Measurements from ENCODE around the gene SMC3. TPM values are rescaled to one million over a fixed set of nuclear protein-coding genes. Genes with fewer than 3 reads are reported as not detected.

Gene SMC3
- total and polyA plus RNA-seq, 4 donors, result 7.2 to 26.4 (median 18.1) TPM

DNA sequence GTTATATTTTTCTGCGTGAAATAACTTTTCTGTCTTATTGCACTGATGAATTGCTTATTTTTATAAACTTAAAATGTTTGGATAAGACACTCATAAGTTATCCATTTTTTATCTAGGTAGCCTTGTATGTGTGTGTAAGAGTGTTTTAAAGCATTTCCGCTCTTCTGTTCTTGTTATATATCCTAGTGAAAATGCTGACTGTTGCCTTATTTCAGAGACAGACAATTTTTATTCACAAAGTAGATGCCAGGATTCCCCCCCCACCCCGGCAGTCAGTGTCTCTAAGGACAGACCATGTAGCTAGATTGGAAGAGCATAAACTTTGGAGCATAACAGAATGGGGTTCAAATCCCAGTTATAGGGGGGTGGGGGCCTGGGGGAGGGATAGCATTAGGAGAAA is 1.6 kb downstream of the SMC3 start:
- TF ChIP-seq, protein P1, sequence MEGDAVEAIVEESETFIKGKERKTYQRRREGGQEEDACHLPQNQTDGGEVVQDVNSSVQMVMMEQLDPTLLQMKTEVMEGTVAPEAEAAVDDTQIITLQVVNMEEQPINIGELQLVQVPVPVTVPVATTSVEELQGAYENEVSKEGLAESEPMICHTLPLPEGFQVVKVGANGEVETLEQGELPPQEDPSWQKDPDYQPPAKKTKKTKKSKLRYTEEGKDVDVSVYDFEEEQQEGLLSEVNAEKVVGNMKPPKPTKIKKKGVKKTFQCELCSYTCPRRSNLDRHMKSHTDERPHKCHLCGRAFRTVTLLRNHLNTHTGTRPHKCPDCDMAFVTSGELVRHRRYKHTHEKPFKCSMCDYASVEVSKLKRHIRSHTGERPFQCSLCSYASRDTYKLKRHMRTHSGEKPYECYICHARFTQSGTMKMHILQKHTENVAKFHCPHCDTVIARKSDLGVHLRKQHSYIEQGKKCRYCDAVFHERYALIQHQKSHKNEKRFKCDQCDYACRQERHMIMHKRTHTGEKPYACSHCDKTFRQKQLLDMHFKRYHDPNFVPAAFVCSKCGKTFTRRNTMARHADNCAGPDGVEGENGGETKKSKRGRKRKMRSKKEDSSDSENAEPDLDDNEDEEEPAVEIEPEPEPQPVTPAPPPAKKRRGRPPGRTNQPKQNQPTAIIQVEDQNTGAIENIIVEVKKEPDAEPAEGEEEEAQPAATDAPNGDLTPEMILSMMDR (IDR thresholded peaks at IDR 0.05; ENCODE audit: low read depth, low read length, missing input control), result no peak
- TF ChIP-seq, protein P2, sequence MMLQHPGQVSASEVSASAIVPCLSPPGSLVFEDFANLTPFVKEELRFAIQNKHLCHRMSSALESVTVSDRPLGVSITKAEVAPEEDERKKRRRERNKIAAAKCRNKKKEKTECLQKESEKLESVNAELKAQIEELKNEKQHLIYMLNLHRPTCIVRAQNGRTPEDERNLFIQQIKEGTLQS (IDR thresholded peaks at IDR 0.05), result no peak
- TF ChIP-seq HNF4A (conservative IDR thresholded peaks at IDR 0.05), result no peak
- no peak for TF ChIP-seq FOXA2 (IDR thresholded peaks at IDR 0.05)
- TF ChIP-seq, protein P3, sequence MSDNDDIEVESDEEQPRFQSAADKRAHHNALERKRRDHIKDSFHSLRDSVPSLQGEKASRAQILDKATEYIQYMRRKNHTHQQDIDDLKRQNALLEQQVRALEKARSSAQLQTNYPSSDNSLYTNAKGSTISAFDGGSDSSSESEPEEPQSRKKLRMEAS (IDR thresholded peaks at IDR 0.05), result no peak
- TF ChIP-seq YY1 (IDR thresholded peaks at IDR 0.05), result no peak
- no peak for TF ChIP-seq FOXA1 (IDR thresholded peaks at IDR 0.05)
- TF ChIP-seq RAD21 (IDR thresholded peaks at IDR 0.05), result no peak
- no peak for TF ChIP-seq GABPA (IDR thresholded peaks at IDR 0.05 in 1 of 2, conservative IDR thresholded peaks at IDR 0.05 in 1 of 2)

DNA sequence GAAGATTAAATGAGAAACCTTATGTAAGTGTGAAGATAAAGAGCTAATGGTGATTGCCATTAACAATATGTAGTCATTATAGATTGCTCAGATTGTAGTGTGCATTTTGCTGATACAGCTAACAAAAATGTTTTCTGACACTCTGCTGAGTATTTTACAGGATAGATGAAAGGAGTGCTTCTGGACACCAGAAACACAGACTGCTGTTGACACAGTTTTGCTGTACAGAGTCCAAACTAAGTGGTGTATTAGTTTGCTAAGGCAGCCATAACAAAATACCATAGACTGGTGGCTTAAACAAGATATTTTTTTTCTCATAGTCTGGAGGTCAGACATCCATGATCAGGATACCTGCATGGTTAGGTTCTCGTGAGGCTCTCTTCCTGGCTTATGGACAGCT is 2.2 kb downstream of the SMC3 start:
- Histone ChIP-seq H3K36me3 (ENCODE audit: control insufficient read depth in 4 of 4, insufficient read depth in 3 of 4, low read depth in 1 of 4, low read length in 3 of 4) (peaks cover 0 to 5% (median 0%) of the 10 kb centered on the region in 4 donors), H3K27ac (ENCODE audit: low read depth in 1 of 2, low read length in 2 of 2) (no peak overlapping the region), H3K27me3 (ENCODE audit: control insufficient read depth in 4 of 4, insufficient read depth in 4 of 4, low read length in 3 of 4) (no peaks in the 10 kb centered on the region), H3K9ac (ENCODE audit: low read depth in 1 of 2, low read length in 2 of 2) (peak overlapping the region in 1 of 2 donors; percentile 52), H3K4me1 (ENCODE audit: control insufficient read depth in 4 of 4, insufficient read depth in 4 of 4, low read length in 3 of 4) (peaks cover 3 to 17% (median 8%) of the 10 kb centered on the region in 4 donors), H3K9me3 (ENCODE audit: control insufficient read depth in 4 of 4, low read length in 3 of 4) (no peaks in the 10 kb centered on the region), H3K4me3 (ENCODE audit: low read depth in 1 of 3, low read length in 3 of 3) (no peak overlapping the region)
- no peak for DNase-seq (ENCODE audit: low spot score)
- 93% methylated on average over 1 of the region's 1 CpG for WGBS
- TF ChIP-seq RXRA (IDR thresholded peaks at IDR 0.05) (no peak), RAD21 (IDR thresholded peaks at IDR 0.05) (no peak), FOXA2 (IDR thresholded peaks at IDR 0.05) (peak; percentile 39), GABPA (IDR thresholded peaks at IDR 0.05 in 1 of 2, conservative IDR thresholded peaks at IDR 0.05 in 1 of 2) (no peak), EGR1 (IDR thresholded peaks at IDR 0.05; ENCODE audit: low read depth in 2 of 2) (no peak), HNF4A (conservative IDR thresholded peaks at IDR 0.05) (peak; percentile 47 to 73), SP1 (IDR thresholded peaks at IDR 0.05) (peak; percentile 55), JUND (IDR thresholded peaks at IDR 0.05) (no peak), TAF1 (conservative IDR thresholded peaks at IDR 0.05) (no peak), HNF4G (IDR thresholded peaks at IDR 0.05) (no peak), NR2F2 (IDR thresholded peaks at IDR 0.05) (no peak), YY1 (IDR thresholded peaks at IDR 0.05) (peak; percentile 52), FOXA1 (IDR thresholded peaks at IDR 0.05) (no peak)
- TF ChIP-seq, protein P2 (IDR thresholded peaks at IDR 0.05), result no peak
- TF ChIP-seq, protein P1 (IDR thresholded peaks at IDR 0.05; ENCODE audit: low read depth, low read length, missing input control), result no peak
- TF ChIP-seq, protein P4, sequence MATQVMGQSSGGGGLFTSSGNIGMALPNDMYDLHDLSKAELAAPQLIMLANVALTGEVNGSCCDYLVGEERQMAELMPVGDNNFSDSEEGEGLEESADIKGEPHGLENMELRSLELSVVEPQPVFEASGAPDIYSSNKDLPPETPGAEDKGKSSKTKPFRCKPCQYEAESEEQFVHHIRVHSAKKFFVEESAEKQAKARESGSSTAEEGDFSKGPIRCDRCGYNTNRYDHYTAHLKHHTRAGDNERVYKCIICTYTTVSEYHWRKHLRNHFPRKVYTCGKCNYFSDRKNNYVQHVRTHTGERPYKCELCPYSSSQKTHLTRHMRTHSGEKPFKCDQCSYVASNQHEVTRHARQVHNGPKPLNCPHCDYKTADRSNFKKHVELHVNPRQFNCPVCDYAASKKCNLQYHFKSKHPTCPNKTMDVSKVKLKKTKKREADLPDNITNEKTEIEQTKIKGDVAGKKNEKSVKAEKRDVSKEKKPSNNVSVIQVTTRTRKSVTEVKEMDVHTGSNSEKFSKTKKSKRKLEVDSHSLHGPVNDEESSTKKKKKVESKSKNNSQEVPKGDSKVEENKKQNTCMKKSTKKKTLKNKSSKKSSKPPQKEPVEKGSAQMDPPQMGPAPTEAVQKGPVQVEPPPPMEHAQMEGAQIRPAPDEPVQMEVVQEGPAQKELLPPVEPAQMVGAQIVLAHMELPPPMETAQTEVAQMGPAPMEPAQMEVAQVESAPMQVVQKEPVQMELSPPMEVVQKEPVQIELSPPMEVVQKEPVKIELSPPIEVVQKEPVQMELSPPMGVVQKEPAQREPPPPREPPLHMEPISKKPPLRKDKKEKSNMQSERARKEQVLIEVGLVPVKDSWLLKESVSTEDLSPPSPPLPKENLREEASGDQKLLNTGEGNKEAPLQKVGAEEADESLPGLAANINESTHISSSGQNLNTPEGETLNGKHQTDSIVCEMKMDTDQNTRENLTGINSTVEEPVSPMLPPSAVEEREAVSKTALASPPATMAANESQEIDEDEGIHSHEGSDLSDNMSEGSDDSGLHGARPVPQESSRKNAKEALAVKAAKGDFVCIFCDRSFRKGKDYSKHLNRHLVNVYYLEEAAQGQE (IDR thresholded peaks at IDR 0.05), result no peak
- TF ChIP-seq, protein P5, sequence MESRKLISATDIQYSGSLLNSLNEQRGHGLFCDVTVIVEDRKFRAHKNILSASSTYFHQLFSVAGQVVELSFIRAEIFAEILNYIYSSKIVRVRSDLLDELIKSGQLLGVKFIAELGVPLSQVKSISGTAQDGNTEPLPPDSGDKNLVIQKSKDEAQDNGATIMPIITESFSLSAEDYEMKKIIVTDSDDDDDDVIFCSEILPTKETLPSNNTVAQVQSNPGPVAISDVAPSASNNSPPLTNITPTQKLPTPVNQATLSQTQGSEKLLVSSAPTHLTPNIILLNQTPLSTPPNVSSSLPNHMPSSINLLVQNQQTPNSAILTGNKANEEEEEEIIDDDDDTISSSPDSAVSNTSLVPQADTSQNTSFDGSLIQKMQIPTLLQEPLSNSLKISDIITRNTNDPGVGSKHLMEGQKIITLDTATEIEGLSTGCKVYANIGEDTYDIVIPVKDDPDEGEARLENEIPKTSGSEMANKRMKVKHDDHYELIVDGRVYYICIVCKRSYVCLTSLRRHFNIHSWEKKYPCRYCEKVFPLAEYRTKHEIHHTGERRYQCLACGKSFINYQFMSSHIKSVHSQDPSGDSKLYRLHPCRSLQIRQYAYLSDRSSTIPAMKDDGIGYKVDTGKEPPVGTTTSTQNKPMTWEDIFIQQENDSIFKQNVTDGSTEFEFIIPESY (IDR thresholded peaks at IDR 0.05), result no peak
- TF ChIP-seq, protein P3 (IDR thresholded peaks at IDR 0.05), result no peak

More for the DNA sequence above, 1.6 kb downstream of the SMC3 start:
- no peak overlapping the region for H3K9ac ChIP-seq (ENCODE audit: low read depth in 1 of 2, low read length in 2 of 2)
- DNase-seq (ENCODE audit: low spot score), result no peak
- H3K9me3 ChIP-seq (ENCODE audit: control insufficient read depth in 4 of 4, low read length in 3 of 4), result no peaks in the 10 kb centered on the region
- no peaks in the 10 kb centered on the region for H3K27me3 ChIP-seq (ENCODE audit: control insufficient read depth in 4 of 4, insufficient read depth in 4 of 4, low read length in 3 of 4)
- no peak overlapping the region for H3K27ac ChIP-seq (ENCODE audit: low read depth in 1 of 2, low read length in 2 of 2)
- H3K4me1 ChIP-seq (ENCODE audit: control insufficient read depth in 4 of 4, insufficient read depth in 4 of 4, low read length in 3 of 4), result peaks cover 3 to 17% (median 8%) of the 10 kb centered on the region in 4 donors
- H3K4me3 ChIP-seq (ENCODE audit: low read depth in 1 of 3, low read length in 3 of 3), result no peak overlapping the region
- H3K36me3 ChIP-seq (ENCODE audit: control insufficient read depth in 4 of 4, insufficient read depth in 3 of 4, low read depth in 1 of 4, low read length in 3 of 4), result peaks cover 0 to 2% (median 0%) of the 10 kb centered on the region in 4 donors
- 59% methylated on average over 3 of the region's 3 CpGs for WGBS
